ENCODE data around the gene KLHL11.
"Not testable (repeated sequence)": the region's sequence is repeated elsewhere in the genome, so short reads cannot be mapped to it uniquely, and the experiment has no call there.

Gene KLHL11

GRCh38 chr17:41888332-41888965 lies 23.2 kb upstream of the KLHL11 start:
- in situ Hi-C loops (cut with MboI; ENCODE audit: low sequenced_read_pairs): no loop called here

GRCh38 chr17:41885733-41886132 lies 20.5 kb upstream of the KLHL11 start:
- in situ Hi-C loops (cut with MboI; ENCODE audit: low sequenced_read_pairs): no loop called here

- in situ Hi-C loops (cut with MboI; ENCODE audit: low sequenced_read_pairs): no loop called here
These were observed 17.5 kb upstream of the KLHL11 start for GRCh38 chr17:41882756-41883155.

GRCh38 chr17:41880130-41880529 lies 14.9 kb upstream of the KLHL11 start:
- in situ Hi-C loops (cut with MboI; ENCODE audit: low sequenced_read_pairs): no loop called here

- in situ Hi-C loops (cut with MboI; ENCODE audit: low sequenced_read_pairs): not testable (repeated sequence)
These were observed 9.1 kb upstream of the KLHL11 start for GRCh38 chr17:41874293-41874670.

- in situ Hi-C loops (cut with MboI; ENCODE audit: low sequenced_read_pairs): no loop called here
These were observed 8.5 kb upstream of the KLHL11 start for GRCh38 chr17:41873559-41874292.

- in situ Hi-C loops (cut with MboI; ENCODE audit: low sequenced_read_pairs): no loop called here
These were observed 6.6 kb upstream of the KLHL11 start for GRCh38 chr17:41871789-41872188.

GRCh38 chr17:41870627-41871026 lies 5.4 kb upstream of the KLHL11 start:
- in situ Hi-C loops (cut with MboI; ENCODE audit: low sequenced_read_pairs): no loop called here

GRCh38 chr17:41870097-41870496 lies 4.9 kb upstream of the KLHL11 start:
- in situ Hi-C loops (cut with MboI; ENCODE audit: low sequenced_read_pairs): no loop called here

GRCh38 chr17:41869426-41869825 lies 4.2 kb upstream of the KLHL11 start:
- in situ Hi-C loops (cut with MboI; ENCODE audit: low sequenced_read_pairs): no loop called here

- in situ Hi-C loops (cut with MboI; ENCODE audit: low sequenced_read_pairs): no loop called here
These were observed 3.3 kb upstream of the KLHL11 start for GRCh38 chr17:41868568-41868967.

GRCh38 chr17:41865596-41865893 lies 322 bp upstream of the KLHL11 start:
- in situ Hi-C loops (cut with MboI; ENCODE audit: low sequenced_read_pairs): no loop called here

GRCh38 chr17:41864498-41864835 lies 756 bp downstream of the KLHL11 start:
- in situ Hi-C loops (cut with MboI; ENCODE audit: low sequenced_read_pairs): no loop called here

GRCh38 chr17:41863074-41863848 lies 2.0 kb downstream of the KLHL11 start:
- in situ Hi-C loops (cut with MboI; ENCODE audit: low sequenced_read_pairs): no loop called here

GRCh38 chr17:41860254-41860931 lies 4.8 kb downstream of the KLHL11 start:
- in situ Hi-C loops (cut with MboI; ENCODE audit: low sequenced_read_pairs): no loop called here

GRCh38 chr17:41851382-41851781 lies 13.8 kb downstream of the KLHL11 start:
- in situ Hi-C loops (cut with MboI; ENCODE audit: low sequenced_read_pairs): not testable (repeated sequence)

GRCh38 chr17:41849251-41849990 lies 15.8 kb downstream of the KLHL11 start:
- in situ Hi-C loops (cut with MboI; ENCODE audit: low sequenced_read_pairs): no loop called here

GRCh38 chr17:41848788-41849187 lies 16.4 kb downstream of the KLHL11 start:
- in situ Hi-C loops (cut with MboI; ENCODE audit: low sequenced_read_pairs): no loop called here

- in situ Hi-C loops (cut with MboI; ENCODE audit: low sequenced_read_pairs): no loop called here
These were observed 20.3 kb downstream of the KLHL11 start for GRCh38 chr17:41844971-41845370.

- in situ Hi-C loops (cut with MboI; ENCODE audit: low sequenced_read_pairs): not testable (repeated sequence)
These were observed 24.4 kb downstream of the KLHL11 start for GRCh38 chr17:41840781-41841180.

GRCh38 chr17:41839448-41839847 lies 25.8 kb downstream of the KLHL11 start:
- in situ Hi-C loops (cut with MboI; ENCODE audit: low sequenced_read_pairs): not testable (repeated sequence)
